Stimulated activated CD4-positive, alpha-beta T cell treated with anti-CD3 and anti-CD28 coated beads, Interleukin-15, amount 100 ng/mL, for 24 hours (primary cell): ENCODE results near the gene TOMM22.
A peak's percentile ranks its signal among the peaks of the same experiment; 100 is the strongest.
"Not testable (repeated sequence)": the region's sequence is repeated elsewhere in the genome, so short reads cannot be mapped to it uniquely, and the experiment has no call there.

Source experiments
- DNase-seq: peaks from one replicate; pipeline ENCODE4 v3.0.0-alpha.2; 2020

TOMM22 gene

GRCh38 chr22:38681582-38682335 is at the start of gene TOMM22:
TSS of gene TOMM22 (plus strand) at chr22:38681957. CDS start at chr22:38681979, 22 bp downstream.
- peak; percentile 90 for DNase-seq

- DNase-seq: no peak
These were observed 49.2 kb upstream of the TOMM22 start for GRCh38 chr22:38632528-38632927.

GRCh38 chr22:38638216-38638615 is 43.5 kb upstream of the TOMM22 start:
- no peak for DNase-seq

GRCh38 chr22:38638728-38639127 is 43.0 kb upstream of the TOMM22 start:
- DNase-seq: no peak

GRCh38 chr22:38641476-38642040 is 40.2 kb upstream of the TOMM22 start:
- DNase-seq: no peak

GRCh38 chr22:38644245-38644644 is 37.5 kb upstream of the TOMM22 start:
- not testable (repeated sequence) for DNase-seq

- DNase-seq: no peak
These were observed 36.3 kb upstream of the TOMM22 start for GRCh38 chr22:38645430-38645829.

GRCh38 chr22:38649841-38650522 is 31.8 kb upstream of the TOMM22 start:
- DNase-seq: no peak

GRCh38 chr22:38652859-38653258 is 28.9 kb upstream of the TOMM22 start:
- DNase-seq: no peak

GRCh38 chr22:38653741-38654140 is 28.0 kb upstream of the TOMM22 start:
- no peak for DNase-seq

- no peak for DNase-seq
These were observed 26.1 kb upstream of the TOMM22 start for GRCh38 chr22:38655519-38656255.

GRCh38 chr22:38656256-38657044 is 25.3 kb upstream of the TOMM22 start, which contains the start of the genes CBY1 and FAM227A:
TSS of gene CBY1 (plus strand) at chr22:38656638. CDS start at chr22:38668055, 11,417 bp downstream.
TSS of gene FAM227A (minus strand) at chr22:38656392. CDS start at chr22:38650168, 6,224 bp downstream.
- peak; percentile 89 for DNase-seq

- peak; percentile 60 for DNase-seq
These were observed 24.5 kb upstream of the TOMM22 start for GRCh38 chr22:38657045-38657909.

- DNase-seq: no peak
These were observed 6.9 kb upstream of the TOMM22 start for GRCh38 chr22:38674888-38675287.

- no peak for DNase-seq
These were observed 5.9 kb upstream of the TOMM22 start for GRCh38 chr22:38675833-38676232.

GRCh38 chr22:38684895-38685294 is 3.1 kb downstream of the TOMM22 start:
- DNase-seq: no peak

GRCh38 chr22:38685761-38686160 is 4.0 kb downstream of the TOMM22 start:
- no peak for DNase-seq

- DNase-seq: no peak
These were observed 7.9 kb downstream of the TOMM22 start for GRCh38 chr22:38689651-38690050.

- DNase-seq: no peak
These were observed 12.3 kb downstream of the TOMM22 start for GRCh38 chr22:38694049-38694448.

GRCh38 chr22:38694940-38695339 is 13.2 kb downstream of the TOMM22 start:
- DNase-seq: no peak
